Activated CD8-positive, alpha-beta T cell treated with anti-CD3 and anti-CD28 coated beads for 36 hours (primary cell): ENCODE measurements around the gene NARS2. TPM values are rescaled to one million over a fixed set of nuclear protein-coding genes. Genes with fewer than 3 reads are reported as not detected.

Source experiments
- ATAC-seq: fragments of 200-7000 bp; cut with Tn5 transposase; one replicate; pipeline ENCODE4 v1.10.0; 2021; ENCODE audit warnings: mild to moderate bottlenecking, moderate library complexity
- CTCF ChIA-PET: fragments of 350-600 bp; sonication (Branson Sonifier 250); formaldehyde crosslinking; loops from one replicate; lab custom pipeline; 2021; ENCODE audit warnings: antibody characterized with exemption; lab: Charles Lee
- POLR2A ChIA-PET: fragments of 350-600 bp; sonication (Branson Sonifier 250); formaldehyde crosslinking; loops from one replicate; lab custom pipeline; 2021; ENCODE audit warnings: antibody characterized with exemption; lab: Charles Lee
- DNase-seq: peaks from one replicate; pipeline ENCODE4 v3.0.0-alpha.2; 2020
- H3K27ac Mint-ChIP-seq: one replicate; pipeline ENCODE4 v1.8.0; 2021; ENCODE audit warnings: mild to moderate bottlenecking, mixed read lengths
- H3K27me3 Mint-ChIP-seq: one replicate; pipeline ENCODE4 v1.8.0; 2021; ENCODE audit warnings: mixed read lengths
- H3K36me3 Mint-ChIP-seq: one replicate; pipeline ENCODE4 v1.8.0; 2021; ENCODE audit warnings: low read depth, mixed read lengths
- H3K4me1 Mint-ChIP-seq: one replicate; pipeline ENCODE4 v1.8.0; 2021; ENCODE audit warnings: low read depth, mixed read lengths
- H3K4me3 Mint-ChIP-seq: one replicate; pipeline ENCODE4 v1.8.0; 2021; ENCODE audit warnings: mild to moderate bottlenecking, moderate library complexity, mixed read lengths
- H3K9me3 Mint-ChIP-seq: one replicate; pipeline ENCODE4 v1.8.0; 2021; ENCODE audit warnings: mixed read lengths
- intact Hi-C: fragments of 100-400 bp; cut with micrococcal nuclease; formaldehyde crosslinking; loops from one replicate; pipeline ENCODE4 v1.10.0; 2022
- total RNA-seq, 2 experiments: library from RNA; stranded (reverse); gene quantifications; one replicate each; pipeline ENCODE4 v1.2.3, GENCODE V29; 2021
- TF ChIP-seq, protein P1 (sequence below): fragments of 200-600 bp; IDR thresholded peaks from one replicate; pipeline ENCODE4 v1.8.0; 2022; ENCODE audit warnings: antibody characterized with exemption, mild to moderate bottlenecking

The NARS2 gene
- total RNA-seq, 2 experiments from 2014 or later = 26.2 to 32.1 TPM

DNA sequence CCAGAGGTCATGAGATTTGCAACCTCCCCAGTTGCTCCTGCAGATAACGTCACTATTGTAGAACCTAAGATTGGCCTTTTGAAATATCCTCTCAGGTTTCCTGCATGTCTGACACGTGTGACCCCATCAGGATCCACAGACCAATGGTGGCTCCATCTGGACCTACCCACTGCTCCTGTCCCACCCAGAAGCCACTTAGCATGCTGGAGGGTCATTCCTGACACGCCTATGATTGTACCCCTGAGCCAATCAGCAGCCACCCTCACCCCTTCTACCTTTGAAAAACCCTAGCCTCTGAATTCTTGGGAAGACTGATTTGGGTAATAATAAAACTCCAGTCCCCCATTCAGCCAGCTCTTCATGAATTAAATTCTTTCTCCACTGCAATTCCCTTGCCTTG lies 20.1 kb upstream of the NARS2 start:
- ATAC-seq (no peak), DNase-seq (no peak)
- TF ChIP-seq, protein P1, sequence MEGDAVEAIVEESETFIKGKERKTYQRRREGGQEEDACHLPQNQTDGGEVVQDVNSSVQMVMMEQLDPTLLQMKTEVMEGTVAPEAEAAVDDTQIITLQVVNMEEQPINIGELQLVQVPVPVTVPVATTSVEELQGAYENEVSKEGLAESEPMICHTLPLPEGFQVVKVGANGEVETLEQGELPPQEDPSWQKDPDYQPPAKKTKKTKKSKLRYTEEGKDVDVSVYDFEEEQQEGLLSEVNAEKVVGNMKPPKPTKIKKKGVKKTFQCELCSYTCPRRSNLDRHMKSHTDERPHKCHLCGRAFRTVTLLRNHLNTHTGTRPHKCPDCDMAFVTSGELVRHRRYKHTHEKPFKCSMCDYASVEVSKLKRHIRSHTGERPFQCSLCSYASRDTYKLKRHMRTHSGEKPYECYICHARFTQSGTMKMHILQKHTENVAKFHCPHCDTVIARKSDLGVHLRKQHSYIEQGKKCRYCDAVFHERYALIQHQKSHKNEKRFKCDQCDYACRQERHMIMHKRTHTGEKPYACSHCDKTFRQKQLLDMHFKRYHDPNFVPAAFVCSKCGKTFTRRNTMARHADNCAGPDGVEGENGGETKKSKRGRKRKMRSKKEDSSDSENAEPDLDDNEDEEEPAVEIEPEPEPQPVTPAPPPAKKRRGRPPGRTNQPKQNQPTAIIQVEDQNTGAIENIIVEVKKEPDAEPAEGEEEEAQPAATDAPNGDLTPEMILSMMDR = no peak
- Mint-ChIP-seq H3K27ac (no peak overlapping the region), H3K9me3 (no peaks in the 10 kb centered on the region), H3K4me3 (no peak overlapping the region), H3K4me1 (no peaks in the 10 kb centered on the region), H3K27me3 (peaks cover 9% of the 10 kb centered on the region), H3K36me3 (no peaks in the 10 kb centered on the region)
- ChIA-PET CTCF (no interaction called here), POLR2A (no interaction called here)
- intact Hi-C loops = no loop called here

DNA sequence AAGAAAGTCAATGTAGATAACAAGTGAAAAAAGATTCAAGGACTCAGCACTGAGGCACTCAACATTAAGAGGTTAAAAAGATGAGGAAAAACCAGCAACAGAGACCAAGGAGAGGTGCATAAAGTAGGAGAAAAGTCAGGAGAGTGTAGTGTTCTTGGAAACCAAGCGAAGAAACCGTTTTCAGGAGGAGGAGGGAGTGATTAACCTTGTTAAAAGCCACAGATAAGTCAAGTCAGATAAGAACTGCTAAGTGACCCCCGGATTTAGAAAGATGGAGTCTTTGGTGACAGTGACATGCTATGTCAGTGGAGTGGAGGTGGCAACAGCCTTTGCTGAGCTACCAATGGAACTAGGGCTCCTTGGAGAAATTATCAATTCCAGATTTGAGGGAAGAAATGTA lies 13.9 kb upstream of the NARS2 start:
- no peak for DNase-seq
- Mint-ChIP-seq H3K9me3 (peaks cover 9% of the 10 kb centered on the region), H3K36me3 (no peaks in the 10 kb centered on the region), H3K4me1 (no peaks in the 10 kb centered on the region), H3K4me3 (no peak overlapping the region), H3K27me3 (peaks cover 11% of the 10 kb centered on the region), H3K27ac (no peak overlapping the region)
- CTCF ChIA-PET = interaction anchor here (1.5 kb wide), 1 partner anchor 57 kb away, joined by 4 read pairs; no protein-coding TSS in a partner anchor
- POLR2A ChIA-PET = no interaction called here
- TF ChIP-seq, protein P1 = no peak
- no peak for ATAC-seq
- intact Hi-C loops = no loop called here

GRCh38 chr11:78587446-78587845 lies 12.8 kb upstream of the NARS2 start:
- TF ChIP-seq, protein P1 = no peak
- H3K4me1 Mint-ChIP-seq = no peaks in the 10 kb centered on the region
- peaks cover 11% of the 10 kb centered on the region for H3K27me3 Mint-ChIP-seq
- intact Hi-C loops = no loop called here
- ATAC-seq (no peak), DNase-seq (no peak)
- no peaks in the 10 kb centered on the region for H3K36me3 Mint-ChIP-seq
- peaks cover 15% of the 10 kb centered on the region for H3K9me3 Mint-ChIP-seq
- no peak overlapping the region for H3K4me3 Mint-ChIP-seq
- CTCF ChIA-PET = interaction anchor here (2.2 kb wide), 1 partner anchor 12 kb away, joined by 7 read pairs; the partner anchor contains the start of gene NARS2
- no peak overlapping the region for H3K27ac Mint-ChIP-seq
- POLR2A ChIA-PET = no interaction called here

GRCh38 chr11:78586452-78587046 lies 11.9 kb upstream of the NARS2 start:
- DNase-seq (no peak), ATAC-seq (no peak)
- TF ChIP-seq, protein P1 = peak; percentile 77
- no peak overlapping the region for H3K27ac Mint-ChIP-seq
- ChIA-PET CTCF (interaction anchor here (0.6 to 2.2 kb wide), 7 partner anchors 11 to 358 kb away, joined by 3 to 7 read pairs (median 3); partner anchors contain the start of gene NARS2), POLR2A (no interaction called here)
- intact Hi-C loops = no loop called here
- peaks cover 11% of the 10 kb centered on the region for H3K27me3 Mint-ChIP-seq
- peaks cover 16% of the 10 kb centered on the region for H3K9me3 Mint-ChIP-seq
- H3K4me3 Mint-ChIP-seq = no peak overlapping the region
- no peaks in the 10 kb centered on the region for H3K36me3 Mint-ChIP-seq
- H3K4me1 Mint-ChIP-seq = no peaks in the 10 kb centered on the region

- H3K36me3 Mint-ChIP-seq = no peaks in the 10 kb centered on the region
- no peak overlapping the region for H3K27ac Mint-ChIP-seq
- H3K4me1 Mint-ChIP-seq = no peaks in the 10 kb centered on the region
- no peak overlapping the region for H3K4me3 Mint-ChIP-seq
- H3K27me3 Mint-ChIP-seq = peaks cover 10% of the 10 kb centered on the region
- POLR2A ChIA-PET = no interaction called here
- TF ChIP-seq, protein P1 = no peak
- intact Hi-C loops = no loop called here
- ATAC-seq (no peak), DNase-seq (no peak)
- CTCF ChIA-PET = no interaction called here
- H3K9me3 Mint-ChIP-seq = peaks cover 16% of the 10 kb centered on the region
These were observed 9.2 kb upstream of the NARS2 start for GRCh38 chr11:78583889-78584288.
